Measurements from ENCODE around the gene PRRC2B.

GRCh38 chr9:131436376-131436775, 42.5 kb downstream of the PRRC2B start:
- no peak for TF ChIP-seq CTCF (IDR thresholded peaks at IDR 0.05; ENCODE audit: poor library complexity)
- TF ChIP-seq EZH2 (IDR thresholded peaks at IDR 0.05; ENCODE audit: borderline replicate concordance), result no peak
